Measurements from ENCODE around the gene DOP1B.
"Not testable (repeated sequence)": the region's sequence is repeated elsewhere in the genome, so short reads cannot be mapped to it uniquely, and the experiment has no call there.

The DOP1B gene

DNA sequence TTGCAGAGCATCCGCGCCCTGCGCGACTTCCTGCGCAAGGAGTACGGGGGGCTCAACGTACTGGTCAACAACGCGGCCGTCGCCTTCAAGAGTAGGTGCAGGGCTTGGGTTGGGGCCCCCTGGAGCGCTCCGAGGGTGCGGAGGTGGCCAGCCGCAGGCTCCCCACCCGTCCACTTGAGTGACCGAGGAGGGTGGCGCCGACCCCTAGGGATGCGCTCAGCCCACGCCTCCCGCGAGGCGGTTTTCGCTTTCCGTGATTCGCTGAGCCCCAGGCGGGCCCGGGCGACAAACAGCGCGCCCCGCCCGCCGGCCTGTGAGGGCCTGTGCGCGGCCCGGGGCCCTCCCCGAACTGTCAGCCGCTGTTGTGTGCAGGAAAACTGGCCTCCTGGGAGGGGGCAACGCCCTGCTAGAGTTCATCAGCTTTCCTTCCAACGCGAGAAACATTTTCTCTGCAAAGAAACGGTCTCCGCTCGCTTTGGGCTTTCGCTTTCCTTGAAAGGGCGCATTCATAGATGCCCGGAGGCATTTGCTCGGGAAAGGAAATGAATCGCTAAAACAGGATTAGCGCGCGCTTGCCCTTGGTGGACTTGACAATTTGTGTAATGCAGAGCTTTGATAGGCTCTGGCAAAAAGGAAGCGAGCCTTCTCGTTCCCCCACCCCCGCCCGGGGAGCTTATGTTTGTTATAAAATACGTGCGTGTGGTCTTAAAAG, 21.1 kb upstream of the DOP1B start:
- DNase-seq: peak; percentile 56 to 88

DNA sequence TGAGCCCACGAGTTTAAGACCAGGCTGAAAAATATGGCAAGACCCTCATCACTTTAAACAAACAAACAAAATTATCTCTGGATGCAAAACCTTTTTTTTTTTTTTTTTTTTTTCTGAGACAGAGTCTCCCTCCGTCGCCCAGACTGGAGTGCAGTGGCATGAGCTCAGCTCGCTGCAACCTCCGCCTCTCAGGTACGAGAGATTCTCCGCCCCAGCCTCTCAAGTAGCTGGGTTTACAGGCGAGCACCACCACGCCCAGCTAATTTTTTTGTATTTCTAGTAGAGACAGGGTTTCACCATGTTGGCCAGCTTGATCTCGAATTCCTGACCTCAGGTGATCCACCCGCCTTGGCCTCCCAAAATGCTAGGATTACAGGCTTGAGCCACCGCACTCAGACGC, 16.8 kb upstream of the DOP1B start:
- not testable (repeated sequence) for DNase-seq

DNA sequence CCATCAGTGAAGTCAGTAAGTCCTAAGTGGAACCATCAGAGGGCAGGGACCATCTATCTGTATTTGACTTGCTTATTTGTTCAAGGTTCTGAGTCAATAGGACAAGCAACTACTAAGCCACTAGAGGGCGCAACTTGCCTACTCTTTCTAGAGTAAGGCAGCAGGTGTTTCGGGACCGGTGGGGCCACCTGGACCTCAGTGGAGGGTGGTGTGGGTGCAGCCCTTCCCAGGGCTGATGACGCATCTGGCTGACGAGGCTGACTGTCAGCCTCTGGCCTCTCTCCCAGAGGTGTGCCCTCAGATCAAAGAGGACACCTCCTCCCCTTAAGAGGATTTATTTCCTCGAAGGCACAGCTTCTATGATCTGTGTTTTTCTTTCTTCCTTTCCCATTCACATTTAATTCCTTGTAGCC, 15.1 kb upstream of the DOP1B start:
- peak; percentile 89 to 98 for DNase-seq

DNA sequence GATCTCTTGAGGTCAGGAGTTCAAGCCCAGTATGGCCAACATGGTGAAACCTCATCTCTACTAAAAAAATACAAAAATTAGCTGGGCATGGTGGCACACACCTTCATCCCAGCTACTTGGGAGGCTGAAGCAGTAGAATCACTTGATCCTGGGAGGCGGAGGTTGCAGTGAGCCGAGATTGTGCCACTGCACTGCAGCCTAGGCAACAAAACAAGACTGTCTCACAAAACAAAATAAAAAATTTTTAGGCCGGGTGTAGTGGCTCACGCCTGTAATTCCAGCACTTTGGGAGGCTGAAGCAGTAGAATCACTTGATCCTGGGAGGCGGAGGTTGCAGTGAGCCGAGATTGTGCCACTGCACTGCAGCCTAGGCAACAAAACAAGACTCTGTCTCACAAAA, 12.4 kb upstream of the DOP1B start:
- DNase-seq: not testable (repeated sequence)

DNA sequence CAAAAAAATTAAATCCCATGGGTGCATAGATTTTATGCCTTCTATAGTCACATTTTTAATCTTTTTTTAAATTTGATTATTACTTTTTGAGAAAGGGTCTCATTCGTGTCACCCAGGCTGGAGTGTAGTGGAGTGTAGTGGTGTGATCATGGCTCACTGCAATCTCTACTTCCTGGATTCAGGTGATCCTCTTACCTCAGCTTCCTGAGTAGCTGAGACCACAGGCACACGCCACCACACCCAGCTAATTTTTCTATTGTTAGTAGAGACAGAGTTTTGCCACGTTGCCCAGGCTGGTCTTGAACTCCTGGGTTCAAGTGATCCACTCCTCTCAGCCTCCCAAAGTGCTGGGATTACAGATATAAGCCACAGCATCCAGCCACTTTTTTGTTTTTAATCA, 11.4 kb upstream of the DOP1B start:
- DNase-seq: no peak

DNA sequence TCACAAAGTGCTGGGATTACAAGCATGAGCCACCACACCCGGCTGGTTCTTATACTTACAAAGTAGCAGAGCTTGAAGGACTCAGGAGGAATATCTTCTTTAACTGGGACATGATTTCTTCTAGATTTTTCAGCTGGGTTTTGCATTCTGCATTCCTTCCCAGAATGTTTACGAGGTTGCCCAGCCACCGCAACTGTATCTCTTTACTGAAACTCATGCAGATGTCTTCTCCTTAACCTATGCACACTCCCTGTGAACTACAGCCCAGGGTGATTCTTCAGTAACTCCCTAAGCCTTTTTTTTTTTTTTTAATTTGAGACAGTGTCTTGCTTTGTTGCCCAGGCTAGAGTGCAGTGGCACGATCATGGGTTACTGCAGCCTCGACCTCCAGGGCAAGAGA, 8.7 kb upstream of the DOP1B start:
- no peak for DNase-seq

DNA sequence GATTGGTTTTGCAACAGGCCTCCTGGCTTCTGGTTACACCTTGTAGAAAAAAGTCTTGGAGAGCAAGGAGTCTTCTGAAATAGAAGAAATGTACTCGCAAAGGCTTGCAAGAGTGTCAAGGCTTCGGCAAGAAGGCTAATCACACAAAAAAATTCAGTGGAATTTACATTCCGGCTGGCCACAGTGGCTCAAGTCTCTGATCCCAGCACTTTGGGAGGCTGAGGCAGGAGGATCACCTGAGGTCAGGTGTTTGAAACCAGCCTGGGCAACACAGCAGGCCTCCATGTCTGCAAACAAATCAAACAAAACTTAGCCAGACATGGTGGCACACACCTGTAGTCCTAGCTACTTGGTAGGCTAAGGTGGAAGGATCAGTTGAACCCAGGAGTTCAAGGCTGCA, 7.7 kb upstream of the DOP1B start:
- no peak for DNase-seq

DNA sequence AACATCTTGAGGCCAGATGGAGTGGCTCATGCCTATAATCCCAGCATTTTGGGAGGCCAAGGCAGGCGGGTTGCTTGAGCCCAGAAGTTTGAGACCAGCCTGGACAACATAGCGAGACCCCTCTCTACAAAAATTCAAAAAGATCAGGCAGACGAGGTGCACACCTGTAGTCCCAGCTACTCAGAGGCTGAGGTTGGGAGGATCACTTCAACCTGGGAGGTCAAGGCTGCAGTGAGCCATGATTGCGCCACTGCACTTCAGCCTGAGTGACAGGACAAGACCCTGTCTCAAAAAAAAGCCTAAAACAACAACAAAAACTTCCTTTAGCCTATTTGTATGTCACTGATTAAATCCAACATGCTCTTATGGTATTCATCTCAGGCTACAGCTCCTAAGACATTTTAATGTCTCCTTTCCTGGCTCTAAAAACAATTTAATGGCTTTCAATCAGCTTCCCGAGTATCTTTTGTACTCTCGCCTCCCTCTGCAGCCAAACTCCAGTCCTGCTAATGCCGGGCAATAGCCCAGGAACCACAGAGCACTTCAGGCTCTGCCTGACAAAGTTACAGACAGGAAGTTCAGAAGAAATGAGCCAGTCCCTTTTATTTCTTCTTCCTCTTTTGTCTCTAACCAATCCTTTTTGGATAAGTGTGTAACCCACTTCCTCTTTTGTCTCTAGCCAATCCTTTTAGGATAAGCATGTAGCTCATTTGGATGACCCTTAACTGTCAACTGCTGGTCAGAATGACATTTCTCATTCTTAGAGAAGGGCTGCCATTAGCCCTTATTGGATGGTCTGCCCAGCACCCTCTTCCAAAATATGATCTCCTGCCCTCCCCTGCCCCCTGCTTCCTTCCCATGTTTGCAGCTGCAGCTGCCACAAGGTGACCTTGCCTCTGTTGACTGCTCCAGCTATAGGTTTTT, 6.6 kb upstream of the DOP1B start:
- no peak for DNase-seq

DNA sequence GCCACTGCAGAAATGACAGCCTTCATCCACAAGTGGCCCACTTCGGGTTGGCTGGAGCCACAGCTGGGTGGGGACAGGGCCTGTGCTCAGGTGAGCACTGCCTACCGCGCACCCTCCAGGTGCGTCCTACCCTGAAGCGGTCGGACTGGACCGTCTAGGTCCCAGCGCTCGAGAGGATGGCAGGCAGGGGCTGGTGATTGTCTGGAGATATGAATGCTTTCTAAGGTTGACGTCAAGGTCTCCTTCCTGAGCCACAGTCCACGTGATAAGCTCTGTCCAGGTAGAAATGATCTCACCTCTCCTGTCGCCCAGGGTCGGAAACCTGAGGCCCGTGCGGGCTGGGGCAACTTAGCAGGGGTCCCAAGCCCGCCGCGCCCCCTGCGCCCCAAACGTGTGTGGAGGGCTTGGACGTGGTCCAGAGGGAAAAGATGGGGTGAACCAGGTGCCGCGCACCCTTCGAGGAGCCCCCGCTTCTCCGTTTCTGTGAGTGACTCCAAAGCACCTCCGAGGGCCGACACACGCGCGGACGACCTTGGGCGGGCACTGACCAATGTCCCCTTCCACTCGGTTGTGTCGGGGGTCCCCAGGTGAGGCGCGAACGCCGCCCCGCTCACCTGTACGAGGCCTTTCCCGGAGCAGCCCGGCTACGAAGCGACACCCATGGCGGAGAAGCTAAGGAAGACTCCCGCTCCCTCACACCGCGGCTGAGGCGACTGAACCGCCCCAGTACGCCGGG, 853 bp upstream of the DOP1B start:
- DNase-seq: peak in 1 of 2 experiments; percentile 19

DNA sequence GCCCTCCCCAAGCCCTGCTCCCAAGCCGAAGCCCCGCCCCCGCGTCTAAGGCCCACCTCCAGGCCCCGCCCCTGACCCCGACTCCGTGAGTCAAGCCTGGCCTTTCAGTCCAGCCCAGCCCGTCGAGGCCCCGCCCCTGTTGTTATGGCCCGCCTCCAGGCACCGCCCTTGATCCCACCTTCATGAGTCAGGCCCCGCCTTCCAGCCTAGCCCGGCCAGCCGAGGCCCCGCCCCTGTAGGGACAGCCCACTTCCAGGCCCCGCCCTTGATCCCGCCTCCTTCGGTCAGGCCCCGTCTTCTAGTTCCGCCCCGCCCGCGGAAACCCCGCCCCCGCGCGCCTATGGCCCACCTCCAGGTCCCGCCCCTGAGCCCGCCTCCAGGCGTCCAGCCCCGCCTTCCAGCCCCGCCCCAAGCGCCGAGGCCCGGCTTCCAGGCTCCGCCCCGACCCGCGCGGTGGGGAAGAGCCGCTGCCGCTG, 247 bp upstream of the DOP1B start:
- DNase-seq: peak; percentile 98 to 99

DNA sequence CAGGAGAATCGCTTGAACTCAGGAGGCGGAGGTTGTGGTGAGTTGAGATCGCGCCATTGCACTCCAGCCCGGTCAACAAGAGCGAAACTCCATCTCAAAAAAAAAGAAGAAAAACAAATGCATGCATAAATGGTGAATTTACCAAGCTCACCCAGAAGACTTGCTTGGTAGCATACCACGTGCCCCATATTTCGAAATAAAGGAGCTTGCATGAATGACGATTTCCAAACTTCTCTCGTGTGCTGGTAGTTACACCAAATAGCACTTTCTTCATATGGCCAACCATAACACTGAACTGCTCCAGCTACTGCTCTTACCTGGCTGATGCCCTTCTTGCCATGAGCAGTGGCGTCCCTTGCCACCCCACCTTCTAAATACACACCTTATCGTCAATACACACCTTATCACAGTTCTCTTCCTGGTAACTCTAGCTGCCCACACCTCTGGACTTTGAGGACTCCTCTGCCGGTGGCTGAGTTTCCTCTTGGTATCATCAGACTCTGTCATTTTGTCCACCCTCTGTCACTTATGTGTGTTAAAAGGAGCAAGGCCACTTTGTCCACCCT, 2.8 kb downstream of the DOP1B start:
- DNase-seq: no peak

DNA sequence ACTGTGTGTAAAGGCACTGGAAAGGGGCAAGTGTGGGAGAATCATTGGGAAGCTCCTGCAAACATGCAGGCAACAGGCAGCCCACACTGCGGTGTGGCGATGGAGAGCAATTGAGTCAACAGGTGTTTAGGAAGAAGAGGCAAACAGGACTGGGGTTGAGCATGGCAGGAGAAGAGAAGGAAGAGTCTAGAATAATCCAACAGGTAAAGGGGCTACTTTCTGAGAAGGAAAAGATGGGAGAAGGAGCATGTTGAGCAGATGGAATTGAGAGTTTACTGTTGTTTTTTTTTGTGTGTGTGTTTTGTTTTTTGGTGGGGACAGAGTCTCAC, 4.2 kb downstream of the DOP1B start:
- DNase-seq: no peak

DNA sequence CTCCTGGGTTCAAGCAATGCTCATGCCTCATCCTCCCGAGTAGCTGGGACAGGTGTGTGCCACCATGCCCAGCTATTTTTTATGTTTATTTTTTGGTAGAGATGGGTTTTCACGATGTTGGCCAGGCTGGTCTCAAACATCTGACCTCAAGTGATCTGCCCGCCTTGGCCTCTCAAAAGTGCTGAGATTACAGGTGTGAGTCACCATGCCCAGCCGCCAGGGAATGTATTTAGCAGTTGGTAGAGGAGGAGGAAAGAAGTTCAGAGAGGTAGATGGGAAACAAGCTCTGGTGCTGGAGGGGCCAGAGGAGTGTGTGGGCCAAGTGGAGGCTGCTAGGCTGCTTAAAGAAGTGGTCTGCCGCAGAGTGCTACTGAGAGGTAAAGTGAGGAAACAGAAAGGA, 6.0 kb downstream of the DOP1B start:
- DNase-seq: no peak

DNA sequence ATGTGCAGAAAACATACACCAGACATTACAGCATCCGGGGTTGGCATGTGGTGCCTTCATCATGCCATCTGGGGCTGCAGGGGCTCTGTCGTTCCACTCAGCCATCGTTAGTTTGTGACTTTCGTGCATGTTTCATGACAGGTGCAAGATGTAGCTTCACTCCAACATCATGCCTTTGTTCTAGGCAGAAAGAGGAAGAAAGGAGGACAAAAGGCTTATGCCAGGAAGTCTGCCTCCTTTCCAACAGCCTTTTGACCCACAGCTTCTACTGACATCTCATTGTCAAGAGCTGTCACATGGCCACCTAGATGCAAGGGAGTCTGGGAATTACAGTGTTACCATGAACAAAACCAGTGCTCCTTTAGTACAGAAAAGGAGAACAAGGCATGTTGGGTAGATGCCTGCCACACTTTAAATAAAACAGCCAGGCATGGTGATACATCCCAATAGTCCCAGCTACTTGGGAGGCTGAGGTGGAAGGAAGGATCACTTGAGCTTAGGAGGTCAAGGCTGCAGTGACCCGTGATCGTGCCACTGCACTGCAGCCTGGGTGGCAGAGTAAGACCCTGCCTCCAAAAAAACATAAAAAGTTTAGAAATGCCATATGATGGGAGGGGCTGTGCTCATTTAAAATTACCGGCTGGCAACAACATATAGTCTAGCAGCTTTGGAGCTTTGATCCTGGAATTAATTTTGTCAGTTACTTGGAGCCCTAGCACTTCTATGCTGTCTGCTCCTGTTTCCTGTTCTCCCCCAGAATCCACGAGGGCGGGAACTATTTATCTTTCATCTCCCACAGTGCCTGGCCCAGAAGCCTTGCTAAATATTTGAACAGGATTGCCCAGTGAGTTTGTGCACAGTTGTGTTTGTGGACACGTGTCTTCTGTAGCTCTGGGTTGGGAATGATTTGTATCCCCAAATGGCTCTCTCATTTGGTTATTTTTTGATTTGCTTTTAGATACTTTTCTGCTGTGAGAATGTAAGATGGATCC, 7.4 kb downstream of the DOP1B start:
- DNase-seq: peak in 1 of 2 experiments; percentile 57

DNA sequence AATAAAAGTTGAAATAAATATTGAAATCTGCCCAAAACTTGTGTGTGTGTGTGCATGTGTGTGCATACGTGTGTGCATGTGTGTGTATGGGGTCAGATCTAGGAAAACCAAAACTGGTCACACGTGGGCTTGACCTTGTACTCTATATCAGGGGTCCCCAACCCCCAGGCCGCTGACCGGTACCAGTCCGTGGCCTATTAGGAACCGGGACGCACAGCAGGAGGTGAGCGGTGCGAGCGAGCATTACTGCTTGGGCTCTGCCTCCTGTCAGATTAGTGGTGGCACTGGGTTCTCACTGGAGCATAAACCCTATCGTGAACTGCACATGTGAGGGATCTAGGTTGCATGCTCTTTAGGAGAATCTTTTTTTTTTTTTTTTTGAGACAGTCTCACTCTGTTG, 8.7 kb downstream of the DOP1B start:
- no peak for DNase-seq

DNA sequence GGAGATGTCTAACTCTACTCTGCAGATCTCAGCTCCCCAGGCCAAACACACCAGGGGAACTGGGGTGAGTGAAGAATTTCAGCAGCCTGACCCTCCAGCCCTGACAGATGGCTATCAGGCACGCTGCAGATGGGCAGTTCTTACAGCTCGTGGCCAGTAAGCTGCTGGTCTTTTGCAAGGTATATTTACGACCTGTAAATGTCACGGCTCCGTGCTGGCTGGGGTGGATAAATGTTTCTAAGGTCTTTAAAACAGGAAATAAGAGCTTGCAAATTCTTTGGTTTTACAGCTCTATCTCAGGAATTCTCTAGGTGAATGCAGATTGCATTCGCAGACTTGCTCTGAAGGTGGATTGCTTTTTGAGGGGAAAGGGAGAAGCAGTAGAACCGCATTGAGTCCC, 10.1 kb downstream of the DOP1B start:
- DNase-seq: peak in 1 of 2 experiments; percentile 70

DNA sequence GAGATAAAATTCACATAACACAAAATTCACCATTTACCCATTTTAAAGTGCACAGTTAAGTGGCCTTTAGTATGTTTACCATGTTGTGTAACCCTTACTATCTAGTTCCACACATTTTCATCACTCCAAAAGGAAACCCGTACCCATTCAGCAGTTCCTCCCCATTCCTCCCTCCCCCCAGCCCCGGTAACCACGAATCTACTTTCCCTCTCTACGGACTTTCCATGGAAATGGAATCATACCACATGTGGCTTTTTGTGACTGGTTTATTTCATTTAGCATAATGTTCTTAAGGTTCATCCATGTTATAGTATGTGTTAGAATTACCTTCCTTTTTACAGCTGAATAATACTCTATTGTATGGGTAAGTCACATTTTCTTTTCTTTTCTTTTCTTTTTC, 10.9 kb downstream of the DOP1B start:
- no peak for DNase-seq

DNA sequence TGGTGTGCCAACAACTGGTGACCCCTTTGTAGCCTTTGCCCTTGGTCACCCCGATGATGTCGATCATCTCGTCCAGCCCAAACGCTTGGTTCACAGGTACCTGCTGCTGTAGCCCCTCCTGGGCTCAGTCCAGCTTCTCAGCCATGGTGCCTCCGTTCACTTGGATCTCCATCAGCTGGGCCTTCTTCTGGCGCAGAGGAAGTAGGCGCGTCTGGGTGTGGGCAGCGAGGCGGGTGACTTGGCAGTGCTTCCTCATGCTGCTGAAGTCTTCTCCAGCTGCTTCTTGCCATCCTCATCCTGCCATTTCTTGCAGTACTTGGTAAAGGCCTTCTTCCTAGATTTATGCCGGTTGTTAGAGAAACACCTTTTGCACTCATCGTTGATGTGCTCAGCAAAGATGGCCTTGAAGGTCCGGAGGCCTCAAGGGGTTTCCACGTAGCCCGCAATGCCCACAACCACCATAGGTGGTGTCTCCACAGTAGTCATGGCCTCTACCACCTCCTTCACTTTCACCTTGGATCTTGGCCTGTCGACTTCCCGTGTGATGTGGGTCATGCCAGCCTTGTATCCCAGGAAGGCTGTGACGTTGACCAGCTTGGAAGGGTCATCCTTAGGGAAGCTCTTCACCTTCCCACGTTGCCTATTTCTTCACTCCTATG, 13.0 kb downstream of the DOP1B start:
- no peak for DNase-seq

DNA sequence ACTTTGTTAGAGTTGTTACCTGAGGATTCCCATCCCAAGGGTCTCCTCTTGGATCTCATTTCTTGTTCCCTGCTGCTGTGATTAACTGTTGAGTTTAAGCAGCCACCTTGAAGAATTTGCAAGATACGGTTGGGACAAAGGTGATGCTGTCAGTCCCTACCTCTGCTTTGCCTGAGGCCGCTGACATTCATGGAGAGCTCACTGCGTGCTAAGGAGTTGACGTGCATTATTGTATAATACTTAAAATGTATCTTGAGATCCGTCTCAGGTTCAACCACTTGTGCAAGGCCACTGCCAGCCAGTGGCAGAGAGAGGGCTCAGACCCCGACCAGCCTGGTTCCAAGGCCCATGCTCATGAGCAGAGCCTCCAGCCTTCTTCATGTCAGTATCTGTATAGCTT, 14.2 kb downstream of the DOP1B start:
- no peak for DNase-seq

DNA sequence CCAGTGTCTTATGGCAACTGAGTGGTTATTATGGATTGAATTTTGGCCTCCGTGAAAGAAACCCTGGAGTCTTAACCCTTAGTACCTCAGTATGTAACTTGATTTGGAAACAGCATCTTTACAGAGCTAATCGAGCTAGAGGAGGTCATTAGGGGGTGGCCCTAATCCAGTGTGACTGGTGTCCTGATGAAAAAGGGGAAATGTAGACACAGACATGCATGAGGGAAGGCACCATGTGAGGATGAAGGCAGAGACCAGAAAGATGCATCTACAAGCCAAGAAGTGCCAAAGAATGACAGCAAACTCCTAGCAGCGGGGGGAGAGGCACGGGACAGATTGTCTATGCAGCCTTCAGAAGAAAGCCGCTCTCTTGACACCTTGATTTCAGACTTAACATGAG, 14.7 kb downstream of the DOP1B start:
- DNase-seq: no peak

DNA sequence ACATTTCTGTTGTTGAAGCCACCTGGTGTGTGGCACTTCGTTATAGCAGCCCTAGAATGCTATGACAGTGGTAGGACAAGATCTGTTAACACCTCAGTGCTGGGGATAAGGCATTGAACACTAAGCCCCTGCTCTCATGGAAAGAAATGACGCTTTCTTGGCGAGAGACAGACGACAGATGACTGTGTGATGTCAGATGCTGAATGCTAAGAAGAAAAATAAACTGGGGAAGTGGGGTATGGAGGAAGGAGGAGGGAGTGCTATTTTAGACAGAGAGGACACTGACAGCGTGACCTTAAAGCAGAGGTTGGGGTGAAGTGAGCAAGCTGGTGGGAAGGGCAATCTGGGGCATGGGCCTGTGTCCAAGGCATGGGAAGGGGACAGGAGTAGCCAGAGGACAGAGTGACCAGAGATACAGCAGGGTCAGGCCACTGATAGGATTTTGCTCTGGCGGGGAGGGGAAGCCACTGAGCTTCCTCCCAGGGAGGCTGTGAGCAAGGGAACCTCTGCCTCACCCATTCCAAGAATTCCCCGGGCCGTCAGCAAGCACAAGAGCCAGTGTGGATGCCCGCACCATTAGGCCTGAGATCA, 15.2 kb downstream of the DOP1B start:
- peak in 1 of 2 experiments; percentile 15 for DNase-seq
